Measurements from ENCODE around the gene TSC2. TPM values are rescaled to one million over a fixed set of nuclear protein-coding genes. Genes with fewer than 3 reads are reported as not detected.

Gene TSC2
- total RNA-seq = 10 to 100 TPM; 42.4 to 43.2 TPM

DNA sequence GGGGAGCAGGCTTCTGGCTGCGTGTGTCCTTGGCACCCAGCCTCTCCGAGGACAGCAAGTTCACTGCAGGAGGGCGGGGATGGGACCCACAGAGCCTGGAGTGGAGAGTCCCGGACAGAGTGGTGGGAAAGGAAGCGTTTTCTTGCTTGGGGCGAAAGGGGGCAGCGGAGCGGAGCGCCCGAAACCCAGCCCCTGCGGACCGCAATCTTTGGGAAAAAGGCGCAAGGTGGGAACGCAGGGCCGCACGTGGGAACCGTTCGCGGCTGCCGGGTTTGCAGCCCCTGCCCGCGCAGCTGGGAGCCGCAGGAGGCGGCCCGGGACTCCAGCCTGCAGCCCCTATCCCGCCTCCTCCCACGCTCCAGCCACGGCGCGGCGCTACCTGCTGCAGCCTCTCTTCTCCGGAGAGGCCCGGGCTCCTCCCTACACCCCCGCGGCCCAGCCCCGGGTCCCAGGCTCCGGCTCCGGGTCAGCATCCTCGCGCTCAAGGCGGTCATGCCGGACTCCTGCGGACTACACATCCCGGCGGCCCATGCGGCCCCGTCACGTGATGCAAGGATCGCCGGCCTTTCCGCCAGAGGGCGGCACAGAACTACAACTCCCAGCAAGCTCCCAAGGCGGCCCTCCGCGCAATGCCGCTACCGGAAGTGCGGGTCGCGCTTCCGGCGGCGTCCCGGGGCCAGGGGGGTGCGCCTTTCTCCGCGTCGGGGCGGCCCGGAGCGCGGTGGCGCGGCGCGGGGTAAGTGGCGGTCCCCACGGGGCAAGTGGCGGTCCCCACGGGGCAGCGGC, at the start of gene TSC2, which contains the start of gene NTHL1:
Gene TSC2, plus strand, starts transcription at position 656 of the 786 bp plus-strand sequence. CDS start 631 bp downstream, outside the sequence.
Gene NTHL1, minus strand, starts transcription at position 505 of the 786 bp plus-strand sequence. Its CDS starts 11 bp downstream, at position 494.
- Histone ChIP-seq H3K4me3 (peak within 1 kb of the TSS; percentile 70 to 97), H3K36me3 (no peaks in the 10 kb centered on the region), H3K27me3 (no peaks in the 10 kb centered on the region), H3K4me1 (peaks cover 0 to 61% of the 10 kb centered on the region in 2 donors), H3K27ac (peak within 1 kb of the TSS; percentile 74 to 82), H3K9me3 (no peaks in the 10 kb centered on the region)
- DNase-seq (ENCODE audit: low spot score) = peak; percentile 99
- TF ChIP-seq, protein P1, sequence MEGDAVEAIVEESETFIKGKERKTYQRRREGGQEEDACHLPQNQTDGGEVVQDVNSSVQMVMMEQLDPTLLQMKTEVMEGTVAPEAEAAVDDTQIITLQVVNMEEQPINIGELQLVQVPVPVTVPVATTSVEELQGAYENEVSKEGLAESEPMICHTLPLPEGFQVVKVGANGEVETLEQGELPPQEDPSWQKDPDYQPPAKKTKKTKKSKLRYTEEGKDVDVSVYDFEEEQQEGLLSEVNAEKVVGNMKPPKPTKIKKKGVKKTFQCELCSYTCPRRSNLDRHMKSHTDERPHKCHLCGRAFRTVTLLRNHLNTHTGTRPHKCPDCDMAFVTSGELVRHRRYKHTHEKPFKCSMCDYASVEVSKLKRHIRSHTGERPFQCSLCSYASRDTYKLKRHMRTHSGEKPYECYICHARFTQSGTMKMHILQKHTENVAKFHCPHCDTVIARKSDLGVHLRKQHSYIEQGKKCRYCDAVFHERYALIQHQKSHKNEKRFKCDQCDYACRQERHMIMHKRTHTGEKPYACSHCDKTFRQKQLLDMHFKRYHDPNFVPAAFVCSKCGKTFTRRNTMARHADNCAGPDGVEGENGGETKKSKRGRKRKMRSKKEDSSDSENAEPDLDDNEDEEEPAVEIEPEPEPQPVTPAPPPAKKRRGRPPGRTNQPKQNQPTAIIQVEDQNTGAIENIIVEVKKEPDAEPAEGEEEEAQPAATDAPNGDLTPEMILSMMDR (IDR thresholded peaks at IDR 0.05) = peak in 1 of 2 donors; percentile 52

DNA sequence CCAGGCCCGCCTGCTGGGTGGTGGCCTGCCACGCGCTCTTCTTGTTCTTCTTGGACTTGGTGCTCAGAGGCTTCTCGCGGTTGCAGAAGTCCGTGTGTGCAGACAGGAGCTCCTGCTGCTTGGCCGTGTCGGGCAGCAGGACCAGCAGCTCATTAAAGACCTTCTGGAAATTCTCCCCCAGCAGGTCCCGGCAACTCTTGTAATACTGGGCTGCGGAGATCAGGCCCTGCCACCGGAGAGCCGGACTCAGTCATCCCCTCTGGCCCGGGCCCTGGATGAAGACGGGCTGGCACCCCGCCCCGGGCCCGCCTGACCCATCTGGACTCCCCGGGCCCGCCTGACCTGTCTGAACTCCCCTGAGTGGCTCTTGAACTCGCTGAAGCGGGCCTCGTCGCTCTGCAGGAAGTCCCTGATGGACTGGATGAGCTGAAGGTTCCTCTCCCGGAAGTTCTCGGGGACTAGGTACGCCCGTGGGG, 49.4 kb upstream of the TSC2 start:
- Histone ChIP-seq H3K4me1 (peaks cover 0 to under 1% of the 10 kb centered on the region in 2 donors), H3K27me3 (no peaks in the 10 kb centered on the region), H3K27ac (no peak overlapping the region), H3K4me3 (no peak overlapping the region), H3K36me3 (peaks cover 58% of the 10 kb centered on the region), H3K9me3 (no peaks in the 10 kb centered on the region)
- TF ChIP-seq, protein P1 (IDR thresholded peaks at IDR 0.05) = no peak
- DNase-seq (ENCODE audit: low spot score) = no peak

DNA sequence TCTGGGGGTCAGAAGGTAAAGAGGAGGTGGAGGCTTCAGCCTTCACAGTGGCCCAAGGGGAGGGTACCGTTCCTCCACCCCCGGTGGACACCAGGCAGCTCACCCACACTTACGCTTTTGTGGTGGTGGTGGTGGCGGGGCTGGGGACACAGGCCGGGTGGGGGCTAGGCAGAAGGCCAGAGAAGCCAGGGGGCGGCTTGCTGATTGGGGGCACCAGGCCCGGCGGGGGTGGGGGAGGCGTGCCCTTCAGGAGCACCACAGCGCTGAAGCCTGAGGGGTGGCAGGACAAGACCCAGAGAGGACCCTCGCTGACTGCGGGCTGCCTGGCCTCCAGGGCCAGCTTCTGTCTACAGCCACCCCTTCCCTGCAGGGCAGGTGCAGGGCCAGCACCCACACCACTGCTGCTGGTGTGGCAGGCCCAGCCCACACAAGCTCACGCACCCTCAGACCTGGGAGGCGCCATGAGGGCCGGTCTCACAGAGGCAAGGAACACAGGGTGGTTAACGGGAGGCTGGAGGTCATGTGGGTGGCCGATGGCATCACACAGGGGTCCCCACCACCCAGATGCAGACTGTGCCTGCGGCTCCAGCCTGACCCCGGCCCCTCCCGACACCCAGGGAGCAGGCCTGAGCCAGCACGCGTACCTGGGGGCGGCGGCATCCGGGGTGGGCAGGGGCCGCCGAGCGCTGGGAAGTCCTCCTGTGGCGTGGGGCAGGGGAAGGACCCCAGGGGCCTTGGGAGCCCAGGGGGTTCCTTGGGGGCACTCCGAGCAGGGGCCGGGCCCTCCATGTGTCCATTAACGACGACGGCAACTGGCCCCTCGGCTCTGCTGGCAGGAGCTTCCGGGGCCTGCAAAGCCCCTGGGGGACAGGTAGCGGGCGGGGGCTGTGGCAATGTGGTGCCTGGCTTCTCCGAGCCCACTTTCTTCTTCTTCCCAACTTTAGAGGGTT, 48.7 kb upstream of the TSC2 start:
- no peak overlapping the region for H3K27ac ChIP-seq
- peaks cover 58% of the 10 kb centered on the region for H3K36me3 ChIP-seq
- peaks cover 0 to 8% of the 10 kb centered on the region in 2 donors for H3K4me1 ChIP-seq
- H3K4me3 ChIP-seq = no peak overlapping the region
- no peaks in the 10 kb centered on the region for H3K27me3 ChIP-seq
- no peaks in the 10 kb centered on the region for H3K9me3 ChIP-seq
- DNase-seq (ENCODE audit: low spot score) = no peak
- TF ChIP-seq, protein P1 (IDR thresholded peaks at IDR 0.05) = no peak

DNA sequence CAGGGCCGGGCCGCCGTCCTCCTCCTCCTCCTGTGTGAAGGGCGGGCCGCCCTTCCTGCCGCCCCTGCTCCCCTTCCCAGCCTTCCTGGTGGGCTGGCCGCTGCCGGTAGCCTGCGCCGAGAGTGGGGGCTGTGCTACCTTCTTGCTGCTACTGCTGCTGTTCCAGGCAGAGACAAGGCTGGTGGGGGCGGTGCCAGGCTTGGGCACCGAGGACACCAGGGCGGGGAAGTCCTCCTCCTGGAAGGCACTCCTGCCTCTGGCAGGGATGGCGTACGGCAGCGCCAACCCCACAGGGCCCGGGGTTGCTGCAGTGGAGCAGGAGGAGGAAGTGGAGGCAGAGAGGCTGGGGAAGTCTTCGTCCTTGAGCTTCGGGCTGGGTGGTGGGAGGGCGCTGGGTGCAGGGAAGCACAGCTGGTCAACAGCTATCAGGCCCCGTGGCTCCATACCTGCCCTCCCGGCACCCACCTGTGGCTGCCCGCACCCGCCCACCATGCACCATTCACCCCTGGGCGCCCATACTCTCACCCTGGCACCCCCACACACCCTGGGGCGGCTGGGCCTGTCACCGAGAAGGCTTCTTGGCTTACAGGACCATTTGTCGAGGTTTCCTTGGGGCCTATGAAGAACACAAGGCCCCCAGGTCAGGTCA, 47.8 kb upstream of the TSC2 start:
- Histone ChIP-seq H3K27ac (no peak overlapping the region), H3K27me3 (no peaks in the 10 kb centered on the region), H3K36me3 (peaks cover 58% of the 10 kb centered on the region), H3K4me1 (peaks cover 0 to 17% of the 10 kb centered on the region in 2 donors), H3K4me3 (no peak overlapping the region), H3K9me3 (no peaks in the 10 kb centered on the region)
- TF ChIP-seq, protein P1 (IDR thresholded peaks at IDR 0.05) = no peak
- DNase-seq (ENCODE audit: low spot score) = no peak

DNA sequence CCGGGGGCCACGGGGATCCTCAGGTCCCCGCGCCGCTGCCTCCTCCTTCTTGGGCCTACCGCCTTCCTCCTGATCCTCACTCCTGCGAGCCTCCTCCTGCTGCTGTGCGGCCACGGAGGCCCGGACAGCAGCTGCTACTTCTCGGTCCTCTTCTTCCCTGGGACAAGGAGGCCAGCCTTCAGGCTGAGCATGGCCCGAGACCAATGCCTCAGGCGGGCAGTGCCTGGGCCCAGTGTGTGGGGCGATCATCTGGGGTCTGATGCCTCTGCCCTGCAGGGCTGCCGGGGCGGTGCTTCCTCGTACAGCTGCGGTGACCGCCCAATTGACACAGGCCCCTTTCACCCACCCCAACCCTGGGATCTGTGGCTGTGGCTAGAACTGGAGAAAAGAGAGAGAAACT, 46.8 kb upstream of the TSC2 start:
- Histone ChIP-seq H3K27me3 (no peaks in the 10 kb centered on the region), H3K27ac (no peak overlapping the region), H3K4me1 (peaks cover 0 to 27% of the 10 kb centered on the region in 2 donors), H3K36me3 (peaks cover 58% of the 10 kb centered on the region), H3K4me3 (no peak overlapping the region), H3K9me3 (no peaks in the 10 kb centered on the region)
- TF ChIP-seq, protein P1 (IDR thresholded peaks at IDR 0.05) = no peak
- DNase-seq (ENCODE audit: low spot score) = no peak

All from right atrium auricular region (tissue), 2 donors.